SK-N-SH (cell line): Measurements from ENCODE around the gene ACTC1. TPM values are rescaled to one million over a fixed set of nuclear protein-coding genes. Genes with fewer than 3 reads are reported as not detected.
"Not testable (repeated sequence)": the region's sequence is repeated elsewhere in the genome, so short reads cannot be mapped to it uniquely, and the experiment has no call there.

Experiments used
- CTCF ChIA-PET: fragments of 300-600, 350-600 bp; formaldehyde crosslinking; extraction: SDS; loops from one replicate; lab custom pipeline; 2021; lab: Yijun Ruan, JAX
- POLR2A ChIA-PET: fragments of 350-600 bp; sonication (Branson Sonifier 250); formaldehyde crosslinking; extraction: SDS; loops from one replicate; lab custom pipeline; 2020; ENCODE audit warnings: antibody characterized with exemption, inconsistent platforms; lab: Yijun Ruan, JAX
- DNase-seq: peaks from one replicate; pipeline ENCODE4 v3.0.0; 2012
- H2AFZ ChIP-seq: fragments of 200-600 bp; sonication (generic); 2 replicates; pipeline ENCODE4 v1.8.1; 2016; ENCODE audit warnings: antibody characterized with exemption, mild to moderate bottlenecking, low read depth
- H3F3A ChIP-seq: fragments of 200-600 bp; sonication (generic); replicated peaks from 2 replicates; pipeline ENCODE3; 2016; ENCODE audit warnings: antibody characterized with exemption, mild to moderate bottlenecking; ENCODE audit not compliant: insufficient read depth
- H3K27ac ChIP-seq, 2 experiments: fragments of 200-500 bp in 1 of 2; fragments of 200-600 bp in 1 of 2; sonication (Bioruptor generic) in 1 of 2; sonication (generic), shearing (Covaris generic) in 1 of 2; 2 replicates each; pipeline versions ENCODE4 v1.5.1 to v1.6.1; 2014 to 2016; ENCODE audit warnings: low read depth in 2 of 2, inconsistent platforms in 1 of 2, low read length in 1 of 2, mild to moderate bottlenecking in 1 of 2, mixed read lengths in 1 of 2
- H3K27me3 ChIP-seq: fragments of 200-600 bp; sonication (generic), shearing (Covaris generic); 2 replicates; pipeline ENCODE4 v1.6.1; 2016; ENCODE audit warnings: mixed run types; ENCODE audit not compliant: insufficient read depth
- H3K36me3 ChIP-seq, 2 experiments: fragments of 200-500 bp in 1 of 2; fragments of 200-600 bp in 1 of 2; sonication (Bioruptor generic) in 1 of 2; sonication (generic) in 1 of 2; replicated peaks in 1 of 2; 2 replicates each; pipeline versions ENCODE3 to v1.5.1; 2014 to 2016; ENCODE audit warnings: low read length in 1 of 2, mild to moderate bottlenecking in 1 of 2; ENCODE audit not compliant: insufficient read depth in 2 of 2, control insufficient read depth in 1 of 2
- H3K4me1 ChIP-seq, 2 experiments: fragments of 200-500 bp in 1 of 2; fragments of 200-600 bp in 1 of 2; sonication (Bioruptor generic) in 1 of 2; sonication (generic), shearing (Covaris generic) in 1 of 2; 2 replicates each; pipeline versions ENCODE4 v1.5.1 to v1.6.1; 2014 to 2016; ENCODE audit warnings: low read depth in 1 of 2, low read length in 1 of 2, mixed run types in 1 of 2; ENCODE audit not compliant: insufficient read depth in 2 of 2, control insufficient read depth in 1 of 2
- H3K4me2 ChIP-seq: fragments of 200-600 bp; sonication (generic), shearing (Covaris generic); 2 replicates; pipeline ENCODE4 v1.6.1; 2017; ENCODE audit warnings: mixed run types
- H3K4me3 ChIP-seq, 2 experiments: fragments of 200-500 bp in 1 of 2; fragments of 200-600 bp in 1 of 2; sonication (Bioruptor generic) in 1 of 2; sonication (generic), shearing (Covaris generic) in 1 of 2; 2 replicates each; pipeline versions ENCODE4 v1.5.1 to v1.8.1; 2014 to 2016; ENCODE audit warnings: low read depth in 2 of 2, inconsistent platforms in 1 of 2, low read length in 1 of 2, mild to moderate bottlenecking in 1 of 2, mixed read lengths in 1 of 2, moderate library complexity in 1 of 2
- H3K79me2 ChIP-seq: fragments of 200-600 bp; sonication (generic); 2 replicates; pipeline ENCODE4 v1.8.1; 2017; ENCODE audit warnings: mild to moderate bottlenecking; ENCODE audit not compliant: insufficient read depth
- H3K9ac ChIP-seq: fragments of 200-600 bp; sonication (generic); 2 replicates; pipeline ENCODE4 v1.6.1; 2017; ENCODE audit warnings: mixed run types
- H3K9me2 ChIP-seq: fragments of 200-600 bp; sonication (generic); 2 replicates; pipeline ENCODE4 v1.6.1; 2017; ENCODE audit warnings: mixed run types
- H3K9me3 ChIP-seq: fragments of 200-600 bp; sonication (generic); 2 replicates; pipeline ENCODE4 v1.6.1; 2017; ENCODE audit warnings: mixed run types, mild to moderate bottlenecking, moderate library complexity
- H4K20me1 ChIP-seq: fragments of 200-600 bp; sonication (generic); 2 replicates; pipeline ENCODE4 v1.6.1; 2017; ENCODE audit warnings: mild to moderate bottlenecking, mixed run types; ENCODE audit not compliant: insufficient read depth
- ELF1 ChIP-seq: IDR thresholded peaks from 2 replicates; pipeline ENCODE4 v1.4.0; 2012
- EP300 ChIP-seq, 2 experiments: IDR thresholded peaks; 2 replicates each; pipeline versions ENCODE4 v1.4.0 to v1.6.1; 2012; ENCODE audit warnings: borderline replicate concordance in 1 of 2, low read depth in 1 of 2, low read length in 1 of 2
- FOSL2 ChIP-seq: IDR thresholded peaks from 2 replicates; pipeline ENCODE4 v1.4.0; 2012; ENCODE audit warnings: low read depth, mild to moderate bottlenecking, moderate library complexity, borderline replicate concordance
- GATA2 ChIP-seq: sonication (generic); formaldehyde crosslinking; IDR thresholded peaks from 2 replicates; pipeline ENCODE4 v1.5.0; 2020; ENCODE audit warnings: mild to moderate bottlenecking, missing genetic modification reagents
- JUND ChIP-seq: IDR thresholded peaks from 2 replicates; pipeline ENCODE4 v1.4.0; 2012
- MEF2A ChIP-seq: IDR thresholded peaks from 2 replicates; pipeline ENCODE4 v1.4.0; 2012; ENCODE audit warnings: low read depth, borderline replicate concordance
- NFIC ChIP-seq: IDR thresholded peaks from 2 replicates; pipeline ENCODE4 v1.4.0; 2012; ENCODE audit warnings: borderline replicate concordance
- NRF1 ChIP-seq: IDR thresholded peaks from 2 replicates; pipeline ENCODE4 v1.6.1; 2012; ENCODE audit warnings: low read depth, mild to moderate bottlenecking, low read length
- RAD21 ChIP-seq: IDR thresholded peaks from 2 replicates; pipeline ENCODE4 v1.6.1; 2012; ENCODE audit warnings: mild to moderate bottlenecking, low read length
- RXRA ChIP-seq: IDR thresholded peaks from 2 replicates; pipeline ENCODE4 v1.4.0; 2012; ENCODE audit warnings: low read depth, mild to moderate bottlenecking, borderline replicate concordance
- SIN3A ChIP-seq: IDR thresholded peaks from 2 replicates; pipeline ENCODE4 v1.6.1; 2012; ENCODE audit warnings: low read depth, mild to moderate bottlenecking, low read length, moderate library complexity, borderline replicate concordance
- SMC3 ChIP-seq: IDR thresholded peaks from 2 replicates; pipeline ENCODE4 v1.6.1; 2012; ENCODE audit warnings: low read depth, low read length, improper control_type of control experiment
- whole genome bisulfite sequencing: methylation state at CpG from one replicate; pipeline ENCODE4 v1.1.6; 2017; ENCODE audit warnings: low lambda C conversion rate; 5-methylcytosine and 5-hydroxymethylcytosine counted together
- polyA plus RNA-seq, 3 experiments: library from polyadenylated mRNA; depleted of rRNA; stranded (reverse); fragments of >200 nt; gene quantifications; 2 replicates each; pipeline ENCODE4 v1.2.3, GENCODE V29; 2012
- TF ChIP-seq, protein P1 (sequence below): IDR thresholded peaks from 2 replicates; pipeline ENCODE4; 2012
- TF ChIP-seq, protein P2 (sequence below): IDR thresholded peaks from 2 replicates; pipeline ENCODE4 v1.4.0; 2012; ENCODE audit warnings: low read depth, borderline replicate concordance
- TF ChIP-seq, protein P3 (sequence below): IDR thresholded peaks from 2 replicates; pipeline ENCODE4 v1.4.0; 2012; ENCODE audit warnings: low read depth

Gene ACTC1
- polyA plus RNA-seq, 1 of the 3 experiments (the other 2 are of a cell fraction) = not detected

- POLR2A ChIA-PET, CTCF ChIA-PET, H3K9me2 ChIP-seq, H4K20me1 ChIP-seq, H3K27me3 ChIP-seq, DNase-seq: not testable (repeated sequence)
- Histone ChIP-seq H3K4me1 (peaks cover 9 to 16% of the 10 kb centered on the region in 2 experiments), H3K27ac (peak overlapping the region; percentile 53 to 94), H3K4me2 (peak overlapping the region; percentile 39)
- 66% methylated on average over 9 of the region's 9 CpGs for WGBS
- TF ChIP-seq GATA2 (CRISPR knock-in tag) (peak; percentile 81), EP300 (IDR thresholded peaks at IDR 0.05; ENCODE audit: borderline replicate concordance in 1 of 2, low read depth in 1 of 2, low read length in 1 of 2) (0 out of 4 replicates have a peak, but pooled peaks of 1 of the 2 experiments have one; percentile 13)
- TF ChIP-seq, all 33 proteins: peak for 2; not testable (repeated sequence) for 31
- not testable (repeated sequence) for H3K36me3 ChIP-seq, H3K79me2 ChIP-seq, H3K9me3 ChIP-seq, H3K4me3 ChIP-seq
- Histone ChIP-seq H2AFZ (peak overlapping the region; percentile 62; the same call in 1 of the 2 replicates), H3F3A (peaks cover 40% of the 10 kb centered on the region), H3K9ac (peak overlapping the region; percentile 7; the same call in 1 of the 2 replicates)
Measured at GRCh38 chr15:34812868-34813365, 17.6 kb upstream of the ACTC1 start.

- Histone ChIP-seq H3K36me3 (no peaks in the 10 kb centered on the region), H3K79me2 (no peaks in the 10 kb centered on the region), H3F3A (peaks cover 38% of the 10 kb centered on the region), H3K27me3 (no peaks in the 10 kb centered on the region), H3K27ac (peak overlapping the region; percentile 53 to 94; a peak in 3 of 4 replicates), H3K9me3 (no peaks in the 10 kb centered on the region), H3K4me2 (no peak overlapping the region; the same call in 1 of the 2 replicates), H4K20me1 (no peaks in the 10 kb centered on the region), H2AFZ (peak overlapping the region; percentile 62; the same call in 1 of the 2 replicates), H3K9me2 (no peaks in the 10 kb centered on the region), H3K9ac (peak overlapping the region; percentile 7; the same call in 1 of the 2 replicates), H3K4me1 (peaks cover 9 to 16% of the 10 kb centered on the region in 2 experiments), H3K4me3 (no peak overlapping the region)
- ChIA-PET POLR2A (interaction anchor here (1.2 kb wide), 1 partner anchor 13 kb away, joined by 5 read pairs; no protein-coding TSS in a partner anchor), CTCF (no interaction called here)
- DNase-seq = no peak
- no peak for TF ChIP-seq ELF1
- peak; percentile 15; the same call in 1 of the 2 replicates for TF ChIP-seq FOSL2
- 10% methylated on average over 1 of the region's 1 CpG for WGBS
Measured at GRCh38 chr15:34812369-34812768, 17.0 kb upstream of the ACTC1 start.

GRCh38 chr15:34810443-34811129 lies 15.2 kb upstream of the ACTC1 start:
- Histone ChIP-seq H3K27ac (peak overlapping the region; percentile 64 to 94), H3K9ac (peak overlapping the region; percentile 59; the same call in 1 of the 2 replicates), H3K4me1 (peaks cover 9 to 16% of the 10 kb centered on the region in 2 experiments), H3K36me3 (no peaks in the 10 kb centered on the region), H3K4me3 (no peak overlapping the region), H3K79me2 (no peaks in the 10 kb centered on the region), H3K4me2 (peak overlapping the region; percentile 12; the same call in 1 of the 2 replicates), H3K27me3 (no peaks in the 10 kb centered on the region), H4K20me1 (no peaks in the 10 kb centered on the region), H2AFZ (peak overlapping the region; percentile 66; the same call in 1 of the 2 replicates), H3F3A (peaks cover 36% of the 10 kb centered on the region), H3K9me2 (no peaks in the 10 kb centered on the region), H3K9me3 (0 out of 2 replicates have a peak, but pooled peaks cover 3% of the 10 kb centered on the region)
- ChIA-PET CTCF (interaction anchor here (1.1 kb wide), 1 partner anchor 19 kb away, joined by 3 read pairs; no protein-coding TSS in a partner anchor), POLR2A (no interaction called here)
- no peak for DNase-seq
- WGBS = 27% methylated on average over 5 of the region's 5 CpGs
- no peak for TF ChIP-seq RAD21
- TF ChIP-seq SMC3 = no peak
- TF ChIP-seq MEF2A = peak; percentile 73; the same call in 1 of the 2 replicates
- TF ChIP-seq, protein P1, sequence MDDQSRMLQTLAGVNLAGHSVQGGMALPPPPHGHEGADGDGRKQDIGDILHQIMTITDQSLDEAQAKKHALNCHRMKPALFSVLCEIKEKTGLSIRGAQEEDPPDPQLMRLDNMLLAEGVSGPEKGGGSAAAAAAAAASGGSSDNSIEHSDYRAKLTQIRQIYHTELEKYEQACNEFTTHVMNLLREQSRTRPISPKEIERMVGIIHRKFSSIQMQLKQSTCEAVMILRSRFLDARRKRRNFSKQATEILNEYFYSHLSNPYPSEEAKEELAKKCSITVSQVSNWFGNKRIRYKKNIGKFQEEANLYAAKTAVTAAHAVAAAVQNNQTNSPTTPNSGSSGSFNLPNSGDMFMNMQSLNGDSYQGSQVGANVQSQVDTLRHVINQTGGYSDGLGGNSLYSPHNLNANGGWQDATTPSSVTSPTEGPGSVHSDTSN = peak; percentile 86
- no peak for TF ChIP-seq NRF1
- TF ChIP-seq SIN3A = peak; percentile 42; the same call in 1 of the 2 replicates
- TF ChIP-seq, protein P2, sequence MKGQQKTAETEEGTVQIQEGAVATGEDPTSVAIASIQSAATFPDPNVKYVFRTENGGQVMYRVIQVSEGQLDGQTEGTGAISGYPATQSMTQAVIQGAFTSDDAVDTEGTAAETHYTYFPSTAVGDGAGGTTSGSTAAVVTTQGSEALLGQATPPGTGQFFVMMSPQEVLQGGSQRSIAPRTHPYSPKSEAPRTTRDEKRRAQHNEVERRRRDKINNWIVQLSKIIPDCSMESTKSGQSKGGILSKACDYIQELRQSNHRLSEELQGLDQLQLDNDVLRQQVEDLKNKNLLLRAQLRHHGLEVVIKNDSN = no peak
- TF ChIP-seq EP300 (IDR thresholded peaks at IDR 0.05; ENCODE audit: borderline replicate concordance in 1 of 2, low read depth in 1 of 2, low read length in 1 of 2) = peak in 1 of 2 experiments; percentile 81; a peak in 2 of 4 replicates
- TF ChIP-seq, protein P3, sequence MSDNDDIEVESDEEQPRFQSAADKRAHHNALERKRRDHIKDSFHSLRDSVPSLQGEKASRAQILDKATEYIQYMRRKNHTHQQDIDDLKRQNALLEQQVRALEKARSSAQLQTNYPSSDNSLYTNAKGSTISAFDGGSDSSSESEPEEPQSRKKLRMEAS = peak; percentile 87
- peak; percentile 91 for TF ChIP-seq JUND
- TF ChIP-seq NFIC = peak; percentile 58
- no peak for TF ChIP-seq GATA2 (CRISPR knock-in tag)
- TF ChIP-seq ELF1 = no peak
- peak; percentile 65 for TF ChIP-seq RXRA
